ENCODE measurements around the gene ST8SIA5.
"Not testable (repeated sequence)": the region's sequence is repeated elsewhere in the genome, so short reads cannot be mapped to it uniquely, and the experiment has no call there.

The ST8SIA5 gene, protein sequence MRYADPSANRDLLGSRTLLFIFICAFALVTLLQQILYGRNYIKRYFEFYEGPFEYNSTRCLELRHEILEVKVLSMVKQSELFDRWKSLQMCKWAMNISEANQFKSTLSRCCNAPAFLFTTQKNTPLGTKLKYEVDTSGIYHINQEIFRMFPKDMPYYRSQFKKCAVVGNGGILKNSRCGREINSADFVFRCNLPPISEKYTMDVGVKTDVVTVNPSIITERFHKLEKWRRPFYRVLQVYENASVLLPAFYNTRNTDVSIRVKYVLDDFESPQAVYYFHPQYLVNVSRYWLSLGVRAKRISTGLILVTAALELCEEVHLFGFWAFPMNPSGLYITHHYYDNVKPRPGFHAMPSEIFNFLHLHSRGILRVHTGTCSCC

DNA sequence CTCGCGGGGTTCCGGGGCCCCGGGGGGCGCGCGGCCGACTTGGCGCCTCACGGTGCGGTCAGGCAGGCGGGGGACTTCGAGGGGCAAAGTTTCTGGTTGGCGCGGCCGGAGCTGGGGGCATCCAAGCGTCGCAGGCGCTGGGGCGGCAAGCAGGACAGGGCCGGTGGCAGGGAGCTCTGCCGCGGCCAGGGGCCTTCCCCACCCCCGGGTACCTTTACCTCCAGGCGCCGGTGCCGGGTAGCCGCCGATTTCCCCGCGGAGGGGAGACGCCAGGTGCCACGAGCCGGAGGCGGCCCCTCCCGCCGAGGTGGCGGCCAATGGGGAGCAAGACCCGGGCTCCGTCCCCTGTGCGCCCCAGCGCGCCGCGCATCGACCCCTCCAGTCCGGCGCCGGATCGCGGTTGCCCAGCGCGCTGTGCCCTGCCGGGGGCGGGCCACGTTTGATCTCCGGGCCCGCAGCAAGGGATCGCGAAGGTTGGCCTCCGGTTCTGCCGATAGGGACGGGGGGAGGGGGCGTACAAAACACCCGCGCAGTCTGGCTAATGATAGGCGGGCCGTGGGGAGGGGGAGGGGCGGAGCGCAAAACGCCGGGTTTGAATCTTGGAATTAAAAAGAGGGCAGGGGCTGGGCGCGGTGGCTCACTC, at the start of gene ST8SIA5:
ST8SIA5 (minus strand) TSS at position 495 of the 643 bp plus-strand sequence. CDS start 545 bp downstream, outside the sequence.
- peak within 1 kb of the TSS; percentile 63 for H3K4me3 ChIP-seq (ENCODE audit: low read depth, low read length)
- H3K27me3 ChIP-seq (ENCODE audit: insufficient read depth, low read length), result peaks cover 94% of the 10 kb centered on the region
- H3K36me3 ChIP-seq (ENCODE audit: insufficient read depth, low read length), result no peaks in the 10 kb centered on the region
- no peaks in the 10 kb centered on the region for H3K79me2 ChIP-seq (ENCODE audit: control insufficient read depth, insufficient read depth, low read length, unreplicated experiment)
- H3K4me1 ChIP-seq (ENCODE audit: control insufficient read depth, insufficient read depth, low read length, unreplicated experiment), result no peaks in the 10 kb centered on the region
- H3K27ac ChIP-seq (ENCODE audit: low read depth, low read length), result no peak within 1 kb of the TSS
- no peak within 1 kb of the TSS for H2AFZ ChIP-seq (ENCODE audit: low read length, unreplicated experiment)

DNA sequence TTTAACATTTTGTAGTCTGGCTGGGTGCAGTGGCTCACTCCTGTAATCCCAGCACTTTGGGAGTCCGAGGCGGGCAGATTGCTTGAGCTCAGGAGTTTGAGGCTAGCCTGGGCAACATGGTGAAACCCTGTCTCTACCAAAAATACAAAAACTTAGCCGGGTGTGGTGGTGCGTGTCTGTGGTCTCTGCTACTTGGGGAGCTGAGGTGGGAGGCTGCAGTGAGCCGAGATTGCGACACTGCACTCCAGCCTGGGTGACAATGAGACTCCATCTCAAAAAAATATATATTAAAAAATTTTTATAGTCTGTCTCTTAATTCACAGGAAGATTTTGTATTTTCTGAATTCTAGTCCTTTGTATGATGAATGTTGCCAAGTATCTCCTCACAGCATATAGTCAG, 39.1 kb upstream of the ST8SIA5 start:
- not testable (repeated sequence) for H3K4me3 ChIP-seq (ENCODE audit: low read depth, low read length); H3K36me3 ChIP-seq (ENCODE audit: insufficient read depth, low read length); H3K27ac ChIP-seq (ENCODE audit: low read depth, low read length); H3K4me1 ChIP-seq (ENCODE audit: control insufficient read depth, insufficient read depth, low read length, unreplicated experiment); H2AFZ ChIP-seq (ENCODE audit: low read length, unreplicated experiment); H3K27me3 ChIP-seq (ENCODE audit: insufficient read depth, low read length); H3K79me2 ChIP-seq (ENCODE audit: control insufficient read depth, insufficient read depth, low read length, unreplicated experiment)

DNA sequence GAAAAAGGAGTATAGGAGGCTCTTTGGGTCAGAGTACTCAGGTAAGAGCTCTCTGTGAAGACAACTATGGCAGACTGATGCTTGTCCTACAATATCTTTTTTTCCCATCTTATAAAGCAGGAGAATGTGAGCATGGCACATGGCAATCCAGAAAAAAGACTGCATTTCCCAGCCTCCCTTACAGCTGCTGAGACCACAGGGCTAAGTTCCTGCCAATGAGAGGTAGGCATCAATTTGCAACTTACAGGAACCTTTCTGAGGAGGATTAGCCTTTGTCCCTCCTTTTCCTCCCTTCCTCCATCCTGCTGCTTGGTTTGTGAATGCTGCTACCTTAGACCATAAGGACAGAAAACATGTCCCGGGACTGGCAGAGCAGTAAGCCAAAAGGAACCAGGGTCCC, 37.8 kb upstream of the ST8SIA5 start:
- no peak overlapping the region for H3K4me3 ChIP-seq (ENCODE audit: low read depth, low read length)
- H3K4me1 ChIP-seq (ENCODE audit: control insufficient read depth, insufficient read depth, low read length, unreplicated experiment), result no peaks in the 10 kb centered on the region
- H3K27ac ChIP-seq (ENCODE audit: low read depth, low read length), result no peak overlapping the region
- H3K79me2 ChIP-seq (ENCODE audit: control insufficient read depth, insufficient read depth, low read length, unreplicated experiment), result no peaks in the 10 kb centered on the region
- H3K27me3 ChIP-seq (ENCODE audit: insufficient read depth, low read length), result no peaks in the 10 kb centered on the region
- no peak overlapping the region for H2AFZ ChIP-seq (ENCODE audit: low read length, unreplicated experiment)
- H3K36me3 ChIP-seq (ENCODE audit: insufficient read depth, low read length), result no peaks in the 10 kb centered on the region

DNA sequence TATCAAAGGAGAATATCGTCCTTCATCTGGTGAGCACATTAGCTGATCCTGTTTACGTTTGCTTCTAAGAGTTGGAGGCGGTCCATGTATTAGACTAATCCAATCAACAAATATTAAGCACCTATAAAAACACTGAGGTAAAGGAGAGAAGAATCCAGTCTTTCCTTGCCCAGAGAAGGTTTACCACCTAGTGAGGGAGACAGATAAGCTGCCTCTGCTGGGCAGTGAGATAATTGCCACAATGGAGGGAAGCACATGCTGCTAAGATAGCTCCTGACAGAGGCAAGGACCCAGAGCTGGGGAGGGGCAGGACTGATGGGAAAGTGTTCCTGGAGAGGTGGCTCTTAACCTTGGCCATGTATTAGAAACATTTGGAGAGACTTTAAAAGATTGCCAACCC, 36.7 kb upstream of the ST8SIA5 start:
- no peak overlapping the region for H3K4me3 ChIP-seq (ENCODE audit: low read depth, low read length)
- no peak overlapping the region for H3K27ac ChIP-seq (ENCODE audit: low read depth, low read length)
- H3K27me3 ChIP-seq (ENCODE audit: insufficient read depth, low read length), result no peaks in the 10 kb centered on the region
- H2AFZ ChIP-seq (ENCODE audit: low read length, unreplicated experiment), result no peak overlapping the region
- no peaks in the 10 kb centered on the region for H3K36me3 ChIP-seq (ENCODE audit: insufficient read depth, low read length)
- H3K4me1 ChIP-seq (ENCODE audit: control insufficient read depth, insufficient read depth, low read length, unreplicated experiment), result no peaks in the 10 kb centered on the region
- no peaks in the 10 kb centered on the region for H3K79me2 ChIP-seq (ENCODE audit: control insufficient read depth, insufficient read depth, low read length, unreplicated experiment)

DNA sequence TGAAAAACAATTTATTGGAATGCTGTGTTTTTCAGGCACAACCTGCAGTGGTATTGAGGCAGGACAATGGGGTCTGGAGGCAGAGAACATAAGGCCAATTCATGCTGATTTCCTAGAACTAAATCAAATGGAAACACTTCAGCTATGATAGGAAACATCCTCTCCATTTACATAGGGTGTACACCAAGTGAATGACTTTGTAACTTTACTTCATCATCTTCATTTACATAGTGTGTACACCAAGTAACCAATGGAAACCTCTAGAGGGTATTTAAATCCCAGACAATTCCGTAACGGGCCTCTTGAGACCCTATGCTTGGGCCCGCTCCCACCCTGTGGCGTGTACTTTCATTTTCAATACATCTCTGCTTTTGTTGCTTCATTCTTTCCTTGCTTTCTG, 32.2 kb upstream of the ST8SIA5 start:
- no peaks in the 10 kb centered on the region for H3K36me3 ChIP-seq (ENCODE audit: insufficient read depth, low read length)
- H3K4me3 ChIP-seq (ENCODE audit: low read depth, low read length), result no peak overlapping the region
- H3K79me2 ChIP-seq (ENCODE audit: control insufficient read depth, insufficient read depth, low read length, unreplicated experiment), result no peaks in the 10 kb centered on the region
- H3K27me3 ChIP-seq (ENCODE audit: insufficient read depth, low read length), result no peaks in the 10 kb centered on the region
- H3K4me1 ChIP-seq (ENCODE audit: control insufficient read depth, insufficient read depth, low read length, unreplicated experiment), result no peaks in the 10 kb centered on the region
- no peak overlapping the region for H3K27ac ChIP-seq (ENCODE audit: low read depth, low read length)
- no peak overlapping the region for H2AFZ ChIP-seq (ENCODE audit: low read length, unreplicated experiment)

GRCh38 chr18:46787674-46788073, 30.8 kb upstream of the ST8SIA5 start:
- H3K27me3 ChIP-seq (ENCODE audit: insufficient read depth, low read length), result no peaks in the 10 kb centered on the region
- no peak overlapping the region for H2AFZ ChIP-seq (ENCODE audit: low read length, unreplicated experiment)
- H3K79me2 ChIP-seq (ENCODE audit: control insufficient read depth, insufficient read depth, low read length, unreplicated experiment), result no peaks in the 10 kb centered on the region
- H3K4me1 ChIP-seq (ENCODE audit: control insufficient read depth, insufficient read depth, low read length, unreplicated experiment), result no peaks in the 10 kb centered on the region
- no peak overlapping the region for H3K4me3 ChIP-seq (ENCODE audit: low read depth, low read length)
- no peak overlapping the region for H3K27ac ChIP-seq (ENCODE audit: low read depth, low read length)
- no peaks in the 10 kb centered on the region for H3K36me3 ChIP-seq (ENCODE audit: insufficient read depth, low read length)

DNA sequence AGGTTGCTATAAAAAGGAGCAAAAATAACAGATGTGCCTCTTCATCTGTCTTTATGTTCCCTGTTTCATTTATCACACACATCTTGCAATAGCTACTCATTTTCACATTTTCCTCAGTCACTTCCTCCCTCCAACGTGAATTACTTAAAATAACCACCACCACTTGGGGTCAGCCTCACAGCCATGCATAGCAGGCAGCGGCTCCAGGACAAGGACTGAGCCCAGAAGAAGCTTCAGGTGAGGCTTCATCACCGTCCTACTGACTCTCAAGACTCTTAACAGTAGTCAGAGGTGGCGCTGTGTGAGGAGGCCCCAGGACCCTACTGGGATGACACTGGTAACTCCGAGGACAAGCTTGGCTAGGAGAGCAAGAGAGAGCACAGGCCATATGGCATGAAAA, 15.5 kb upstream of the ST8SIA5 start:
- Histone ChIP-seq H3K27ac (ENCODE audit: low read depth, low read length) (no peak overlapping the region), H3K4me3 (ENCODE audit: low read depth, low read length) (no peak overlapping the region), H2AFZ (ENCODE audit: low read length, unreplicated experiment) (no peak overlapping the region), H3K27me3 (ENCODE audit: insufficient read depth, low read length) (peaks cover 9% of the 10 kb centered on the region; the same call in 1 of the 2 replicates), H3K79me2 (ENCODE audit: control insufficient read depth, insufficient read depth, low read length, unreplicated experiment) (no peaks in the 10 kb centered on the region), H3K4me1 (ENCODE audit: control insufficient read depth, insufficient read depth, low read length, unreplicated experiment) (no peaks in the 10 kb centered on the region), H3K36me3 (ENCODE audit: insufficient read depth, low read length) (no peaks in the 10 kb centered on the region)

DNA sequence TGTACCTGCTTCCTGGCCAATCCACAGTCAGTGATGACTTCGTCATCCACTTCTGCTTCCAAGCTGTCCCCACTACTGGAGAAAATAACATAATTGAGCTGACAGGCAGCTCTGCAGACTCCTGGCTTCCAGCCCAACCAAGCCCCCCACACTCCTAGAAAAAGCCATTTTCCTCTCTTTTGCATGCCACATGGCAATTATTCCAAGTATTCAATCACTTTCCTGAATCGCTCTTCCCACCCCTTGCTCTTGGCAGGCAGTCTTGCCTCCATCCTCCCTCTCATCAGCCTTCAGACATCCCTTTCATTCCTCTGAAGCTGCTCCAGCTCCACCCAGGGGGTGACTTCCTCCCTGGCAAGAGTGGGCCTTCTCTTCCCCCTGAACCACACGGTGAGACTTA, 14.3 kb upstream of the ST8SIA5 start:
- Histone ChIP-seq H3K4me1 (ENCODE audit: control insufficient read depth, insufficient read depth, low read length, unreplicated experiment) (no peaks in the 10 kb centered on the region), H3K27ac (ENCODE audit: low read depth, low read length) (no peak overlapping the region), H3K27me3 (ENCODE audit: insufficient read depth, low read length) (peaks cover 21% of the 10 kb centered on the region), H3K4me3 (ENCODE audit: low read depth, low read length) (no peak overlapping the region), H2AFZ (ENCODE audit: low read length, unreplicated experiment) (no peak overlapping the region), H3K79me2 (ENCODE audit: control insufficient read depth, insufficient read depth, low read length, unreplicated experiment) (no peaks in the 10 kb centered on the region), H3K36me3 (ENCODE audit: insufficient read depth, low read length) (no peaks in the 10 kb centered on the region)

GRCh38 chr18:46770708-46771107, 13.9 kb upstream of the ST8SIA5 start:
- H2AFZ ChIP-seq (ENCODE audit: low read length, unreplicated experiment), result no peak overlapping the region
- H3K27me3 ChIP-seq (ENCODE audit: insufficient read depth, low read length), result peaks cover 25% of the 10 kb centered on the region
- H3K79me2 ChIP-seq (ENCODE audit: control insufficient read depth, insufficient read depth, low read length, unreplicated experiment), result no peaks in the 10 kb centered on the region
- no peaks in the 10 kb centered on the region for H3K36me3 ChIP-seq (ENCODE audit: insufficient read depth, low read length)
- H3K27ac ChIP-seq (ENCODE audit: low read depth, low read length), result no peak overlapping the region
- no peak overlapping the region for H3K4me3 ChIP-seq (ENCODE audit: low read depth, low read length)
- H3K4me1 ChIP-seq (ENCODE audit: control insufficient read depth, insufficient read depth, low read length, unreplicated experiment), result no peaks in the 10 kb centered on the region

DNA sequence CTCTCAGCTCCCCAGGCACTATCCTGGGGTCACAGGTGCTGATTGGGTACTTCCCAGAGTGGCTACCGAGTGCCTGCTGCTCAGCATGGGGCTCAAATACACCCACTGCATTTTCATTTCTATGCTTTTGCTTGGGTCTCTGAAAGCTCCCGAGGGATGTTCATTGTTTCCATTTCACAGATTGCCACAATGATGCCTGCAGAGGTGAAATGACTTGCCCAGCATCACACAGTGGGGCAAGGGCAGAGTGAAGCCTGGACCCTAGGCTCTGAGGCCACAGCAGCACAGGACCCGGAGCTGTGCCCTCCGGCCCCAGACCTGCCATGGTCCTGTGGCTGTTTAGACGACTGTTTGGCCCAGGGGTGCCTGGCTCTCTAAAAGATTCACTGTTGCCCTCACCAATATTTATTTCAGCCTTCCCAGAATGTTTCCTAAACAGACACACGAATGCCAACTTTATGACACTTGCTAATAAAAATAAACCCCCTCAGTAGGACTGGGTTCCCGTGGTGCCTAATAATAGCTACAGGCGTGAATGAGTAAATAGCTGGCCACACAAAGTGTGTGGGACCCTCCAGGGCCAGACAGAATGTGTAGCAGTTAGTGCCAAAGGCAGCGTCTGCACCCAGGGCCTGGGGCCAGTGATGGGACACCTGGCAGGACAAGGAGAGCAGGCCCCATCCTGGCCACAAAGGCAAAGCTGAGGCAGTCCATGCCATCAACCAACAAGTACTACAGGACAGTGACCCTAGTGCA, 11.5 kb upstream of the ST8SIA5 start:
- Histone ChIP-seq H3K36me3 (ENCODE audit: insufficient read depth, low read length) (no peaks in the 10 kb centered on the region), H3K27me3 (ENCODE audit: insufficient read depth, low read length) (peaks cover 48% of the 10 kb centered on the region), H3K79me2 (ENCODE audit: control insufficient read depth, insufficient read depth, low read length, unreplicated experiment) (no peaks in the 10 kb centered on the region), H3K27ac (ENCODE audit: low read depth, low read length) (no peak overlapping the region), H3K4me1 (ENCODE audit: control insufficient read depth, insufficient read depth, low read length, unreplicated experiment) (no peaks in the 10 kb centered on the region), H2AFZ (ENCODE audit: low read length, unreplicated experiment) (no peak overlapping the region), H3K4me3 (ENCODE audit: low read depth, low read length) (no peak overlapping the region)

All from ACC112 (cell line).